Psoas muscle (tissue), 8 donors: ENCODE data around the gene GARIN5B. TPM values are rescaled to one million over a fixed set of nuclear protein-coding genes. Genes with fewer than 3 reads are reported as not detected.
"Not testable (repeated sequence)": the region's sequence is repeated elsewhere in the genome, so short reads cannot be mapped to it uniquely, and the experiment has no call there.

ENCODE experiments used
- ATAC-seq, 4 donors: fragments of 200-7000 bp; cut with Tn5 transposase; one replicate each; pipeline ENCODE4 v1.9.1; 2020; ENCODE audit warnings: moderate library complexity in 3 of 4, mild to moderate bottlenecking in 2 of 4
- DNase-seq, 2 donors: peaks; one replicate each; pipeline ENCODE4 v3.0.0-alpha.2; 2020
- H3K27ac ChIP-seq: fragments of 200-600 bp; one replicate; pipeline ENCODE4 v1.8.0; 2022
- H3K27me3 ChIP-seq, 3 donors: fragments of 200-600 bp in 1 of 3; one replicate each; pipeline versions ENCODE4 v1.6.1 to v1.8.0; 2013 to 2022; ENCODE audit warnings: low read length in 2 of 3, mild to moderate bottlenecking in 2 of 3, moderate library complexity in 1 of 3; ENCODE audit not compliant: insufficient read depth in 3 of 3
- H3K36me3 ChIP-seq, 2 donors: fragments of 200-600 bp in 1 of 2; one replicate each; pipeline versions ENCODE4 v1.6.1 to v1.8.0; 2013 to 2022; ENCODE audit warnings: low read depth in 1 of 2, mild to moderate bottlenecking in 1 of 2, moderate library complexity in 1 of 2; ENCODE audit not compliant: insufficient read depth in 1 of 2
- H3K4me1 ChIP-seq: fragments of 200-600 bp; one replicate; pipeline ENCODE4 v1.8.0; 2022
- H3K4me3 ChIP-seq: fragments of 200-600 bp; one replicate; pipeline ENCODE4 v1.8.0; 2022; ENCODE audit warnings: mild to moderate bottlenecking
- H3K9me3 ChIP-seq: fragments of 200-600 bp; one replicate; pipeline ENCODE4 v1.8.0; 2022
- WGBS, 3 donors: extraction: QIAGEN DNeasy Blood & Tissue Kit; methylation state at CpG; one replicate each; pipeline versions ENCODE4 v1.1.6 to v1.1.7; 2013; 5-methylcytosine and 5-hydroxymethylcytosine counted together
- intact Hi-C, 2 donors: fragments of 100-400 bp; cut with DNase I; formaldehyde crosslinking; loops; one replicate each; pipeline versions ENCODE4 v1.11.0 to v1.14.2; 2022
- polyA plus RNA-seq, 3 donors: library from polyadenylated mRNA; stranded (reverse); fragments of 200-250 nt; gene quantifications; one replicate each; pipeline ENCODE4 v1.2.3, GENCODE V29; 2013
- total RNA-seq, 4 donors: library from RNA; stranded (reverse); fragmentation: NEBNext Ultra II Directional in 2 of 4; extraction: Animal tissue kit (Norgen Biotek cat#: 25700) in 2 of 4; gene quantifications; one replicate each; pipeline versions ENCODE4 v1.2.1 to v1.2.4, GENCODE V29; 2021 to 2023
- TF ChIP-seq, protein P1 (sequence below): fragments of 200-600 bp; IDR thresholded peaks from one replicate; pipeline ENCODE4 v1.8.0; 2022; ENCODE audit warnings: antibody characterized with exemption
- donor health status: healthy with polysubstance abuse.
- donor health status: DM: no; HTN: no; CAD: no; lungs with moderate emphysema.
- donor health status: Bipolar disorder and iron deficiency.
- donor health status: healthy.
- donor health status: DM: yes; HTN: yes; CAD: no.
- donor health status: DM: no; HTN: no; CAD: no.
- donor health status: DM: no; HTN: no; CAD: no.
- donor health status: DM: yes; HTN: yes; CAD: no.

GARIN5B gene
- total and polyA plus RNA-seq, 7 donors, result not detected

DNA sequence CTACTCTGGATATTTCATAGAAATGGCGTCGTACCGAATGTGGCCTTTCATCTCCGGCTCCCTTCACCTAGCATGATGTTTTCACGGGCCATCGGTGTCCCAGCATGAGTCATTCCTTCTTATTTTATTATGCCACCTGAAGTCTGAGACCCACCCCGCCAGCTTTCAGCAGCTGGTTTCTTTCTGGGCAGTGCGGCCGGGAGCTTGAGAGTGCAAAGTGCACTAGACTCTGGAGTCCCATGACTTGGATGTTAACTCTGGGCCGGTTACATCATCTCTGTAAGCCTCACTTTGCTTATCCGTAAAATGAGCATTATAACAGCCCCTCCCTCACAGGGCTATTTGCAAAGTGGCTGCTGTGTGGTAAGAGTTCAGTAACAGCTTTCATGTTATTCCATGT is 29.2 kb downstream of the GARIN5B start:
- intact Hi-C loops, result no loop called here
- no peak overlapping the region for H3K4me3 ChIP-seq
- DNase-seq (no peak), ATAC-seq (no peak)
- H3K27ac ChIP-seq, result no peak overlapping the region
- no peaks in the 10 kb centered on the region for H3K9me3 ChIP-seq
- H3K27me3 ChIP-seq, result peaks cover 0 to 33% (median 0%) of the 10 kb centered on the region in 3 donors
- TF ChIP-seq, protein P1, sequence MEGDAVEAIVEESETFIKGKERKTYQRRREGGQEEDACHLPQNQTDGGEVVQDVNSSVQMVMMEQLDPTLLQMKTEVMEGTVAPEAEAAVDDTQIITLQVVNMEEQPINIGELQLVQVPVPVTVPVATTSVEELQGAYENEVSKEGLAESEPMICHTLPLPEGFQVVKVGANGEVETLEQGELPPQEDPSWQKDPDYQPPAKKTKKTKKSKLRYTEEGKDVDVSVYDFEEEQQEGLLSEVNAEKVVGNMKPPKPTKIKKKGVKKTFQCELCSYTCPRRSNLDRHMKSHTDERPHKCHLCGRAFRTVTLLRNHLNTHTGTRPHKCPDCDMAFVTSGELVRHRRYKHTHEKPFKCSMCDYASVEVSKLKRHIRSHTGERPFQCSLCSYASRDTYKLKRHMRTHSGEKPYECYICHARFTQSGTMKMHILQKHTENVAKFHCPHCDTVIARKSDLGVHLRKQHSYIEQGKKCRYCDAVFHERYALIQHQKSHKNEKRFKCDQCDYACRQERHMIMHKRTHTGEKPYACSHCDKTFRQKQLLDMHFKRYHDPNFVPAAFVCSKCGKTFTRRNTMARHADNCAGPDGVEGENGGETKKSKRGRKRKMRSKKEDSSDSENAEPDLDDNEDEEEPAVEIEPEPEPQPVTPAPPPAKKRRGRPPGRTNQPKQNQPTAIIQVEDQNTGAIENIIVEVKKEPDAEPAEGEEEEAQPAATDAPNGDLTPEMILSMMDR, result no peak
- 67 to 69% (median 68%) methylated on average over 11 of the region's 11 CpGs for WGBS, 3 donors
- H3K4me1 ChIP-seq, result peaks cover 4% of the 10 kb centered on the region
- no peaks in the 10 kb centered on the region for H3K36me3 ChIP-seq

DNA sequence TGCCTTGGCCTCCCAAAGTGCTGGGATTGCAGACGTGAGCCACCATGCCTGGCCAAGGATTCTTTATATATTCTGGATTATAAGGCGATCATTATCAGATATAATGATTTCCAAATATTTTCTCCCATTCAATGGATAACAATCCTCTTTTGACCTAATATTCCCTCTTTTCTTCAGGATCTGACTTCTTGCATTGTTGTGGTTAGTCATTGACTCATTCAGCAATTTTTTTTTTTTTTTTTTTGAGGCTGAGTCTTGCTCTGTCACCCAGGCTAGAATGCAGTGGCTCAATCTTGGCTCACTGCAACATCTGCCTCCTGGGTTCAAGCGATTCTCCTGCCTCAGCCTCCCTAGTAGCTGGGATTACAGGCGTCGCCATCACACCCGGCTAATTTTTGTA is 33.3 kb downstream of the GARIN5B start:
- H3K4me3 ChIP-seq, H3K9me3 ChIP-seq, H3K4me1 ChIP-seq, H3K27ac ChIP-seq, ATAC-seq, DNase-seq, intact Hi-C loops, H3K36me3 ChIP-seq: not testable (repeated sequence)
- WGBS, 3 donors, result 86 to 88% (median 86%) methylated on average over 6 of the region's 6 CpGs
- H3K27me3 ChIP-seq, result peaks cover 0 to 28% (median 0%) of the 10 kb centered on the region in 3 donors

DNA sequence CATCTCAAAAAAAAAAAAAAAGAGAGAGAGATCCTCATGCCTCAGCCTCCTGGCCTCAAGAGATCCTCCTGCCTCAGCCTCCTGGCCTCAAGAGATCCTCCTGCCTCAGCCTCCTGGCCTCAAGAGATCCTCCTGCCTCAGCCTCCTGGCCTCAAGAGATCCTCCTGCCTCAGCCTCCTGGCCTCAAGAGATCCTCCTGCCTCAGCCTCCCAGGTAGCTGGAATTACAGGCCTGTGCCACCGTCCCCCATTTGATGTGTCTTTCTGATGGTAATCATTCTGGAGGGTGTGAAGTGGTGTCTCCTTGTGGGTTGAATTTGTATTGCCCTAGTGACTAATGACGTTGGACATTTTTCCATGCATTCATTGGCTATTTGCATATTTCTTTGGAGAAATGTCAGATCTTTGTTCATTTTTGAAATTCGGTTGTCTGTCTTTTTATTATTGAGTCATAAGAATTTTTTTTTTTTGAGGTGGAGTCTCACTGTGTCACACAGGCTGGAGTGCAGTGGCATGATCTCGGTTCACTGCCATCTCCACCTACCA is 34.2 kb downstream of the GARIN5B start:
- ATAC-seq, H3K36me3 ChIP-seq, H3K9me3 ChIP-seq, H3K4me1 ChIP-seq, H3K27ac ChIP-seq, H3K4me3 ChIP-seq, DNase-seq, intact Hi-C loops: not testable (repeated sequence)
- 69 to 74% (median 70%) methylated on average over 4 of the region's 4 CpGs for WGBS, 3 donors
- peaks cover 0 to 18% (median 0%) of the 10 kb centered on the region in 3 donors for H3K27me3 ChIP-seq

DNA sequence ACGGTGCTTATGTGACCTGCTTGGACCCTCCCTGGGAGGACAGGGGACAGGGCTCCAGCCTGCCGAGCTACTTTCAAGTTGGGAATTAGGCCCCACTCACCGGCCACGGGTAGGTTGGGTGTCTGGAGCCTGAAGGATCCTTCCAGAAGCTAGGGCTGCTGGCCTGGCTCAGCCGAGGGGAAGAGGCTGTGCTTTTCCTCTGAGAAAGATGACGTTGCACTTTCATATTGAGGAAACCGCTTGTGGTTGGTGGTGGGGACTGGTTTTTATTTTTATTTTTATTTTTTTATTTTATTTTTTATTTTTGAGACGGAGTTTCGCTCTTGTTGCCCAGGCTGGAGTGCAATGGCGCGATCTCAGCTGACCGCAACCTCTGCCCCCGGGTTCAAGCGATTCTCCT is 37.9 kb downstream of the GARIN5B start, which contains the start of gene TMEM150B:
Gene TMEM150B (minus strand): TSS at position 170 of the 400 bp plus-strand sequence. CDS start 4,305 bp downstream, outside the sequence.
- Histone ChIP-seq H3K9me3 (no peaks in the 10 kb centered on the region), H3K27ac (no peak within 1 kb of the TSS), H3K27me3 (peaks cover 0 to 10% (median 0%) of the 10 kb centered on the region in 3 donors), H3K4me1 (no peaks in the 10 kb centered on the region), H3K4me3 (peak within 1 kb of the TSS; percentile 15), H3K36me3 (no peaks in the 10 kb centered on the region)
- intact Hi-C loops, result no loop called here
- no peak for DNase-seq
- ATAC-seq, result no peak
- WGBS, 3 donors, result 73 to 76% (median 75%) methylated on average over 14 of the region's 14 CpGs
- TF ChIP-seq, protein P1, result no peak

DNA sequence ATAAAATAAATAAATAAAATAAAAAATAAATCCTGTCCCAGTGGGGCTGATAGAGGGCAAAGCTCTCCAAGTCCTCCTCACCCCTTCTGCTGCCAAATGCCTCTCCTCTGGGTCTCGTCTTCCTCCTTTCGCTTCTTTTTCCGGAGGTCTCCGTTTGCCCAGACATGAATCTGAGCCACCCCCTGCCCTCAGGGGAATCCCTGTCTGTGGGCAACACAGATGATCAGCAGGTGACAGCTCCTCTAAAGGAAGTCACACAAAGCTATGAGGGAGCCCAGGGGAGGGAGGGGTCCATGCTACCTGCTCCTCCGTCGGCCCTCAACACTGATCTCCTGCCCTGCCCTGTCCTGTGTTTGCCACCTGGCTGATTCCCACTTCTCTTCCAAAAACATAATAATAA is 38.4 kb downstream of the GARIN5B start:
- DNase-seq, result no peak
- Histone ChIP-seq H3K4me1 (no peaks in the 10 kb centered on the region), H3K27me3 (peaks cover 0 to 10% (median 0%) of the 10 kb centered on the region in 3 donors), H3K9me3 (no peaks in the 10 kb centered on the region), H3K36me3 (no peaks in the 10 kb centered on the region), H3K4me3 (peak overlapping the region; percentile 15), H3K27ac (no peak overlapping the region)
- intact Hi-C loops, result no loop called here
- TF ChIP-seq, protein P1, result no peak
- ATAC-seq, result no peak
- 75 to 87% (median 83%) methylated on average over 6 of the region's 6 CpGs for WGBS, 3 donors
